Measurements from ENCODE around the gene ERO1B. TPM values are rescaled to one million over a fixed set of nuclear protein-coding genes. Genes with fewer than 3 reads are reported as not detected.
"Not testable (repeated sequence)": the region's sequence is repeated elsewhere in the genome, so short reads cannot be mapped to it uniquely, and the experiment has no call there.

ERO1B gene
- total RNA-seq, 1 donor from 2014 or later = 1.1 TPM

GRCh38 chr1:236247286-236247685, 34.5 kb downstream of the ERO1B start:
- ATAC-seq = no peak

GRCh38 chr1:236242568-236242967, 39.2 kb downstream of the ERO1B start:
- ATAC-seq = no peak

- no peak for ATAC-seq
Measured at GRCh38 chr1:236240675-236241074, 41.1 kb downstream of the ERO1B start.

DNA sequence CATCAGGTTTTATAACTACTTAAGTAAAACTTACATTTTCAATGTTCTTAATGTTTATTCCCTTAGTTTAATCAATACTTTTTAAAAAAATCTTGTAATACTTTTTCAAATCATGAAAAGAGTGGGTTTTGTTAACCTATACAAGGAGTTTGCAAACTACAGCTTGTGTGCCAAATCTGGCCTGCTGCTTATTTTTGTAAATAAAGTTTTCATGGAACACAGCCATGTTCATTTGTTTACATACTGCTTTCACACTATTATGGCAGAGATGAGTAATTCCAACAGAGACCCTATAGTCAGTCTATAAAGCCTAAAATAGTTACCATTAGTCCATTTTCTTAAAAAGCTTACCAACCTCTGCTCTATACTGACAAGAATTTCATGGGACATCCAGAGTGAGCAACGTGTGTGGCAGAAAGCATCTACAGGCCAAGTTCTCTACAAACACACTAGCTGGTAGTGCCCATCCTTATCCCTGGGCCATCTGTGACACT, 42.6 kb downstream of the ERO1B start:
- no peak for ATAC-seq

- ATAC-seq = no peak
Measured at GRCh38 chr1:236235116-236235515, 46.6 kb downstream of the ERO1B start.

DNA sequence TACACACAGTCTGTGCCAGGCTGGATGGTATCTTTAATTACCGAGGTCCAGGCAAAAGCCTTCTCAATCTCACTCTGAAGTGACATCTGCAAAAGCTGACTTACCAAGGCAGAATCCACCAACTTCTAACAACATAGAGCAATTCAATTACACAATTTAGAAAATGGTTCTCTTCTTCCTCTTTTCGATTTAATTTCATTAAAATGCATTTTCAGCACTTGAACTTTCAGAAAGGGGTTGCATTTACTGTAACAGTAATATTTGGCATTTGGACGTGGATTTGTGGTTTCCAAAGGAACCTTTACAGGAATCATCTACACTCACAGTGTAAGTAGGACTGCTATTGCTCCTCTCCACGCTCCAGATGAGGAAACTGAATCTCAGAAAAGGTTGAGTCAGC, 53.3 kb downstream of the ERO1B start:
- ATAC-seq = no peak

- ATAC-seq = no peak
Measured at GRCh38 chr1:236222632-236223031, 59.1 kb downstream of the ERO1B start.

- no peak for ATAC-seq
Measured at GRCh38 chr1:236220473-236220872, 61.3 kb downstream of the ERO1B start.

DNA sequence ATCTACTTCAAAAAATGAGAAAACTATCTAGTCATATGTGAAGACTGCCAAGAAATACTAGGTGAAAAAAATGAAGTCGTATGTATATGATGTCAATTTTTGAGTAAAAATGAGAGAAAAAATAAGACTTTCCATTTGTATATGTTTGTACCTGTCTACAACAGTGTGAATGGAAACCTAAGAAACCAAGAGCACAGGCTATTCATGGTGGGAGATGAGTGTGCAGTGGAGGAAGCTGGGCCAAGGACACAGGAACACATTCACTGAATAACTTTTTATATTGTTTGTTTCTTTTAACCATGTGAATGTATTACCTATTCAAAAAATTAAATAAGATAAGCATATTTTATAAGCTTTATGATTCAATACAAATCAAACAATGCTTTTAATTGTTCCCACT, 67.0 kb downstream of the ERO1B start:
- no peak for ATAC-seq

- ATAC-seq = no peak
Measured at GRCh38 chr1:236213534-236213933, 68.2 kb downstream of the ERO1B start.

DNA sequence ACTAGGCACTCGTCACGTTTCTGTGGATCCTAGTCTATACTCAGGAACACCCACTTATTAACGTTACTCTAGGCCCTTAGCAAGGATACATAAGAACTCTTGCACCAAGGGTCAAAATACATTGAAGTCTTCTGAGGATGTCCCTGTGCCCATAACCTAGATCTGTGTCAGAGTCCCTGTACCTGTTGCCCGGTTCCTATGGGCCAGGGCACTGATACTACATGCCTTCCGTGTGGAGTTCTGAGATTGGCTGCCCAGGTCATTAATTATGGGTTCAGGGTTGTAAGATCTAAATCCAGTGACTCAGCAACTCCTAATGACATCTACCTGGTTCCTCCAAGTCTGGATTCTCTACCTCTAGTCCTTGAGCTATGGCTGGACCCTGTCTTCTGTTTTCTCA, 69.9 kb downstream of the ERO1B start:
- ATAC-seq = no peak

DNA sequence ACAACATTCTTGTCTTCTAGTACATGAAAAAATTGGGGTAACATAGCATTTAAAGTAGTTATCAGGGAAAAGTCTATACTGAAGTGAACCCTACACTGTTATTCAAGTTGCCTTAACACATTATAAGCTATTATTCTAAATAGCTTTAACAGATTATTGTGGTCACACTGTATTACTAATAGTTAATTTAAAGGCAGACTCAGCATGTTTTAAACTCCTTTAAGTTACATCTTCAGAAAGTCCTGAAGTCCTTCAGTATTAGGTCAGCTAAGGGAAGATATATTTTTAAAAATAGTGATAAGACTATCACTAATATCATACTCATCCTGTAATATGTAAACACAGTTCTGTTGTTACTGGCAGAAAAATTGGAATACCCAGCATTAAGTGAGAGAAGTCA, 72.0 kb downstream of the ERO1B start:
- no peak for ATAC-seq

DNA sequence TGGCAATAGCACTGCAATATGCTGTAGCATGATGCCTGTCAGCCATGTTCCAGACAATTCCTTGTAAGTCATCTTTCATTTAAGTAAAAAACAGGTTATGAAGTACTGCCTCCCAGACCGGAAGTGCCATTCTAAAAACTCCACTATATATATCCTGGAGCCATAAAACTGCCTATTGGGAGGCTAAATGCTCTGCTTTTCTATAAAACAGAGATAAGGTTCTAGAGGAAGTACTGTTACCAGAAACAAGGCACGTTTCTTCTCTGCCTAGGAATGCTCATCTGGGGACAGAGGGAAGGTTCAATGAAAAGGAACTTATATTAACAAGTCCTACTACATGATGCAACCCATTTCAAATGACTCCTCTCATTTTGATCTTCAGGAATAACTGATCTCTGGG, 72.6 kb downstream of the ERO1B start:
- ATAC-seq = no peak

DNA sequence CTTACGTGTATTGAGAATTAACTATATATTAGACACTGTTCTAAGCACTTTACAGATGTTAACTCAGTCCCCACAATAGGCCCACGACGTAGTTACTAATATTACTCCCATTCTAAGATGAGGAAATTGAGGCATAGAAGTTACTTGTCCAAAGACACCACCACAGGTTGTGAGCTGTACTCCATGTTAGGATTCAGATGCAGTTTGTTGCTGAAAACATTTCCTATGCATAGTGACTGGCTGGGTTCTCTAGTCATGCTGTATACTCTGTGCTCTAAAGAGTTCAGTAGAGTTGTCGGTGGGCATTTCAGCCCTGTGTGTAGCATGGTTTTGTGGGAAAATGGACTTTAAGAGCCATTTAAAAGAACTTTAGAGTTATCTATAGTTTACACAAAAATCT, 74.2 kb downstream of the ERO1B start:
- no peak for ATAC-seq

DNA sequence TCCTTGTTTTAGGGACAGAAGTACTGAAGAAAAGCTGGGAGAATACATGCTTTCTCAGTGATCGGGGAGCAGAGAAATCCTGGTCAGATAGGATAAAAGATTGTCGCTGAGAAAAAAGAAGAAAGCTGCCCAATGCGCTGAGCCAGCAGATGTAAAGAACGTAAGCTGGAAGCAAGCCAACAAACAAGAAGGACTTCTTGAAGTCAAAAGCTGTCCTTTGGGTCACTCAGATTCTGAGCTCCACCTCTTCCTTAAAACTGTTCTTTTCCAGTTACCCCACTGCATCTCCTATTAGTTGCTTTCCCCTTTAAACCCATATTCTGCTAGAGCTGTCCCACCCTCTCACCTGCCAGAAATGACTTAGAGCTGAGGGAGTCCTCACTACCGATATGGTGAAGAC, 74.6 kb downstream of the ERO1B start:
- no peak for ATAC-seq

- no peak for ATAC-seq
Measured at GRCh38 chr1:236206548-236206947, 75.2 kb downstream of the ERO1B start.

DNA sequence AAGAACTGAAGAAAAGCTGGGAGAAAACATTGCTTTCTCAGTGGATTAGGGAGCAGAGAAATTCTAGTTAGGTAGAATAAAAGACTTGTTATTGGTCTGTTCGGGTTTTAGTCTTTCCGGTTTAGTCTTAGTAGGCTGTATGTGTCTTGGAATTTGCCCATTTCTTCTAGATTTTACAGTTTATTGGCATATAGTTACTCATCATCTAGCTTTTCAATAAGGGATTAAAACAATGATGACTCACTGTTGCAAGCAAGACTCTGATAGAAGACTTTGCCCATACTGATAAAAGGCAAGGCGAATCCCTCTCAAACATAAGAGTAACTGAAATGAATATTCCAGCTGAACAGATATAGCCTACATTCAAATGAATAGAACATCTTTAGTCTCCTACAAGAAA, 77.1 kb downstream of the ERO1B start:
- ATAC-seq = no peak

DNA sequence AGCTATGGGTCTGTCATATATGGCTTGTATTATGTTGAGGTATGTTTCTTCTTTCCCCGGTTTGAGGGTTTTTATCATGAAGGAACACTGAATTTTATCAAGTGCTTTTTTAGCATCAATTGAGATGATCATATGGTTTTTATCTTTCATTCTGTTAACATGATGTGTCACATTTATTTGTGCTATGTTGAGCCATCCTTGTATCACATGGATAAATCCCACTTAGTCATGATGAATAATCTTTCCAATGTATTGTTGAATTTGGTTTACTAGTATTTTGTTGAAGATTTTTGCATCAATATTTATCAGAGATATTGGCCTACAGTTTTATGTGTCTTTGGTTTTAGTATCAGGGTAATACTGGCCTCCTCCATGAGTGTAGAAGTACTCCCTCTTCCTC, 77.7 kb downstream of the ERO1B start:
- ATAC-seq = no peak

DNA sequence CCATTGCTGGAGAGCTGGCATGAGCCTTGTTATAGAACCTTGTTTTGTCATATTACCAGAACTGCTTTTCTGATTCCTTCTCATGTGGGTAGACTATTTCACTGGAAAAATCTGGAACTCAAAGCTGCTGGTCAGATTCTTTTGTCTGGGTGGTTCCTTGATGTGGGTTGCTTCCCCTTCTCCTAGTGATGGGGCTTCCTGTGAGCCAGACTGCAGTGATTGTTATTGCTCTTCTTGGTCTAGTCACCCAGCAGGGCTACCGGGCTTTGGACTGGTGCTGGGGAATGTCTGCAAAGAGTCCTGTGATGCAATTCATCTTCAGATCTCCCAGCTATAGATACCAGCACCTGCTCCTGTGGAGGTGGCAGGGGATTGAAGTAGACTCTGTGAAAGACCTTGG, 80.0 kb downstream of the ERO1B start:
- ATAC-seq = no peak

DNA sequence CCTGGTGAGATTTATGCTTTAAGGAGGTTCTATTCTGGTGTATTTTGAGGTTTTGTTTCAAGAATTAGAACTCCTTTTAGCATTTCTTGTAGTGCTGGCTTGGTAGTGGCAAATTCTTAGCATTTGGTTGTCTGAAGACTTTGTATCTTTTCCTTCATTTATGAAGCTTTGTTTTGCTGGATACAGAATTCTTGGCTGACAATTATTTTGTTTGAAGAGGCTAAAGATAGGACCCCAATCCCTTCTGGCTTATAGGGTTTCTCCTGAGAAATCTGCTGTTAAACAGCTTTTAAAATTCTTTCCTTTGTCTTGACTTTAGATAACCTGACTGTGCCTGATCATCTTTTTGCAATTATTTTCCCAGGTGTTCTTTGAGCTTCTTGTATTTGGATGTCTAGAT, 80.8 kb downstream of the ERO1B start:
- no peak for ATAC-seq

GRCh38 chr1:236193184-236193583, 88.6 kb downstream of the ERO1B start:
- no peak for ATAC-seq

GRCh38 chr1:236188084-236188483, 93.7 kb downstream of the ERO1B start:
- not testable (repeated sequence) for ATAC-seq

- ATAC-seq = not testable (repeated sequence)
Measured at GRCh38 chr1:236186471-236186870, 95.3 kb downstream of the ERO1B start.

DNA sequence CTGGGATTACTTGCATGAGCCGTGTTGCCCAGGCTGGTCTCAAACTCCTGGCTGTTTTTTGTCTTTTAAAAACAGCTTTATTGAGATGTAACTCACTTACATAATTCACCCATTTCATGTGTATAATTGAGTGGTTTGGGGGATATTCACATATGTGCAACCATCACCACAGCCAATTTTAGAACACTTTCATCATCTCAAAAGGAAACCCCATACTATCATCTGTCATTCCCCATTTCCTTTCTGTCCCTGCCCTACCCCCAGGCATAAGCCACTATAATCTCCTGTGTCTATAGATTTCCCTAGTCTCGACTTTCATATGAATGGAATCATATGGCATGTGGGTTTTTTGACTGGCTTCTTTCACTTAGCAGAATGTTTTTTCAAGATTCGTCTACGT, 96.1 kb downstream of the ERO1B start:
- ATAC-seq = no peak

GRCh38 chr1:236181059-236181458, 100.7 kb downstream of the ERO1B start:
- no peak for ATAC-seq

GRCh38 chr1:236179634-236180033, 102.1 kb downstream of the ERO1B start:
- no peak for ATAC-seq
